ENCODE measurements around the gene HDAC4. TPM values are rescaled to one million over a fixed set of nuclear protein-coding genes. Genes with fewer than 3 reads are reported as not detected.
"Not testable (repeated sequence)": the region's sequence is repeated elsewhere in the genome, so short reads cannot be mapped to it uniquely, and the experiment has no call there.

The HDAC4 gene
- total RNA-seq, 4 donors from 2014 or later: 51.4 to 107 (median 70.8) TPM

DNA sequence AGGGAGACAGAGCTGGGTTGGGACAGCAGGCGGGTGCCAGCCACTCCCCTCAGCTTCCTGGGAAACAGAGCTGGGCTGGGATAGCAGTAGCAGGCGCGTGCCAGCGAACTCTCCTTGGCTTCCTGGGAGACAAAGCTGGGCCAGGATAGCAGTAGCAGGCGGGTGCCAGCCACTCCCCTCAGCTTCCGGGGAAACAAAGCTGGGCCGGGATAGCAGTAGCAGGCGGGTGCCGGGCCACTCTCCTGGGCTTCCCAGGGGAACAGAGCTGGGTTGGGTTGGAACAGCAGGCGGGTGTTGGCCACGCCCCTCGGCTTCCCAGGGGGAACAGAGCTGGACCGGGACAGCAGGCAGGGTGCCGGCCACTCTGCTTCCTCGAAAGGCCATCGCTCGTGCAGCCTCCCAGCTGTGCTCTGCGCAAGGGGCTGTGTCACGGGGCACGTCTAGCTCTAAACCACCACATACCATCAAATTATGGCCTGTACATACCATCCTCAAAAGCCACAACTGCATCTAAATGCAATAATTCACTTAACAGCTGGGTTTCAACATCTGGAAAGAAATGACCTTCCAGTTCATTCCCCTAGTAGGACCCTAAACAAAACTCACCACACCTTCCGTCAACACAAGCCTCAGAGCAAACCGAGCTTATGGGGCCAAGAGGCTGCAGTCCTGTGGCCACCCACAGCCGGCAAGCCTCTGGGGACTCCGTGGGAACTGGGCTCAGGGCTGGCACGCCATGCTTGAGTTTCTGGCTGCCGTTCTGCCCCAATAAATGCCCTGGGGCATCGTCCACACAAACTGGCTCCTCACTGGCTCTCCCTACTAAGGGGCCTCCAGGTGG is 324.7 kb downstream of the HDAC4 start:
- no peaks in the 10 kb centered on the region for H3K27me3 ChIP-seq
- peaks cover 92% of the 10 kb centered on the region for H3K36me3 ChIP-seq
- no peak overlapping the region for H3K4me3 ChIP-seq
- TF ChIP-seq, protein P1, sequence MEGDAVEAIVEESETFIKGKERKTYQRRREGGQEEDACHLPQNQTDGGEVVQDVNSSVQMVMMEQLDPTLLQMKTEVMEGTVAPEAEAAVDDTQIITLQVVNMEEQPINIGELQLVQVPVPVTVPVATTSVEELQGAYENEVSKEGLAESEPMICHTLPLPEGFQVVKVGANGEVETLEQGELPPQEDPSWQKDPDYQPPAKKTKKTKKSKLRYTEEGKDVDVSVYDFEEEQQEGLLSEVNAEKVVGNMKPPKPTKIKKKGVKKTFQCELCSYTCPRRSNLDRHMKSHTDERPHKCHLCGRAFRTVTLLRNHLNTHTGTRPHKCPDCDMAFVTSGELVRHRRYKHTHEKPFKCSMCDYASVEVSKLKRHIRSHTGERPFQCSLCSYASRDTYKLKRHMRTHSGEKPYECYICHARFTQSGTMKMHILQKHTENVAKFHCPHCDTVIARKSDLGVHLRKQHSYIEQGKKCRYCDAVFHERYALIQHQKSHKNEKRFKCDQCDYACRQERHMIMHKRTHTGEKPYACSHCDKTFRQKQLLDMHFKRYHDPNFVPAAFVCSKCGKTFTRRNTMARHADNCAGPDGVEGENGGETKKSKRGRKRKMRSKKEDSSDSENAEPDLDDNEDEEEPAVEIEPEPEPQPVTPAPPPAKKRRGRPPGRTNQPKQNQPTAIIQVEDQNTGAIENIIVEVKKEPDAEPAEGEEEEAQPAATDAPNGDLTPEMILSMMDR (IDR thresholded peaks at IDR 0.05): no peak
- TF ChIP-seq EP300 (IDR thresholded peaks at IDR 0.05) (no peak), POLR2A (IDR thresholded peaks at IDR 0.05) (no peak), POLR2AphosphoS5 (IDR thresholded peaks at IDR 0.05) (no peak)
- 74% methylated on average over 21 of the region's 27 CpGs for WGBS
- H3K9me3 ChIP-seq: no peaks in the 10 kb centered on the region
- no peaks in the 10 kb centered on the region for H3K4me1 ChIP-seq
- DNase-seq (ENCODE audit: low spot score in 2 of 2): no peak
- H3K27ac ChIP-seq: no peak overlapping the region

DNA sequence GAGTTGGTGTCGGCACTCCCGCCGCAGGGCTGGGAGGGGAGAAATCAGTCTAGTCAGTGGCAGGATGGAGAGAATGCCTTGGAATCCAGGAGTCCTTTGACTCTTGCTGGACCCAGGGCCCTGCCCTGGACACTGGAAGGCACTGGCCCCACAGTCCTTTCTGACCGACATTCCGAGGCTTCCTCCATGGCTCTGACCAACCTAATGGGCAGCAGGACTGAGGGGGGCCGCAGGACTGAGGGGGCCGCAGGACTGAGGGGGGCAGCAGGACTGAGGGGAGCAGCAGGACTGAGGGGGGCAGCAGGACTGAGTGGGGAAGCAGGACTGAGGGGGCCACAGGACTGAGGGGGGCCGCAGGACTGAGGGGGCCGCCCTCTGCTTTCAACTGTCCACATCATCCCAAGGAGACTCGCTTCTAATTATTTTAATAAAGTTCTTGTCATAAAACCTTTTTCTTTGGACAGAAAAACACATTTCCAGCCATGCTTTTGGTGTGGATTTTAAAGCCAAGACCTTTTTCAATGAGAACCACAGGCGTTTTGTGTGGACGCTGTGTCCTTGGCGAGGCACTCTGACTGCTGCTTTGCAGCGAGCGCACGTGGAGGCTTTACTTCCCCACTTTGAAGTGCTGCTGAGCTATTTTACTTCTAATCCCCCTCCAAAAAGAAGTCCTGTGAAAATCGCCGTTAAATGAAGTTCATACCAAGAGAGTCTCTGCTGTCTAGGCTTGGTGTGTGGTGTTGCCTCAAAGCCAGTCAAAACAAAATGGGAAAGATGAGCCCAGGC is 326.9 kb downstream of the HDAC4 start:
- H3K27ac ChIP-seq: no peak overlapping the region
- no peaks in the 10 kb centered on the region for H3K9me3 ChIP-seq
- H3K4me3 ChIP-seq: no peak overlapping the region
- H3K4me1 ChIP-seq: no peaks in the 10 kb centered on the region
- H3K27me3 ChIP-seq: no peaks in the 10 kb centered on the region
- no peak for DNase-seq (ENCODE audit: low spot score in 2 of 2)
- peaks cover 70% of the 10 kb centered on the region for H3K36me3 ChIP-seq
- TF ChIP-seq POLR2AphosphoS5 (IDR thresholded peaks at IDR 0.05): no peak
- no peak for TF ChIP-seq POLR2A (IDR thresholded peaks at IDR 0.05)
- TF ChIP-seq EP300 (IDR thresholded peaks at IDR 0.05): no peak
- TF ChIP-seq, protein P1 (IDR thresholded peaks at IDR 0.05): no peak
- WGBS: 96% methylated on average over 14 of the region's 18 CpGs

DNA sequence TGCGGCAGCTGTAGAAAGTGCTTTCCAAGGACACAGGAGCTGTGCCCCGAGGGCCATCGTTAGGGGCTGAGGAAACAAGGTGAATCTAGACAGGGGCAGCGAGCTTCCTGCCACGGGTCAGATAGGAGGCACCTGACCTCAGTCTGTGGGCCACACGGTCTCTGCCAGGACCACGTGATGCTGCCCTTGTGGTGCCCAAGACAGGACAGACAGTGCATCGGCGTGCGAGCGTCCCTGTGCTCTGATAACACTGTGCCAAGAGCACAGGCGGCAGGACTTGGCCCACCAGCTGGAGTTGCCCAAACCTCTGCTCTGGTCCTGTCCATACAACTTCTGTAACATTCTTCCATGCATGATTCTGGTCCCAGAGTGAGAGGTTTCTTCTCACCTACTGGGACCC is 327.6 kb downstream of the HDAC4 start:
- no peak for DNase-seq (ENCODE audit: low spot score in 2 of 2)
- H3K27ac ChIP-seq: no peak overlapping the region
- no peaks in the 10 kb centered on the region for H3K27me3 ChIP-seq
- H3K4me3 ChIP-seq: no peak overlapping the region
- TF ChIP-seq EP300 (IDR thresholded peaks at IDR 0.05) (no peak), POLR2A (IDR thresholded peaks at IDR 0.05) (no peak)
- TF ChIP-seq, protein P1 (IDR thresholded peaks at IDR 0.05): no peak
- 90% methylated on average over 9 of the region's 12 CpGs for WGBS
- H3K4me1 ChIP-seq: no peaks in the 10 kb centered on the region
- no peaks in the 10 kb centered on the region for H3K9me3 ChIP-seq
- H3K36me3 ChIP-seq: peaks cover 63% of the 10 kb centered on the region

DNA sequence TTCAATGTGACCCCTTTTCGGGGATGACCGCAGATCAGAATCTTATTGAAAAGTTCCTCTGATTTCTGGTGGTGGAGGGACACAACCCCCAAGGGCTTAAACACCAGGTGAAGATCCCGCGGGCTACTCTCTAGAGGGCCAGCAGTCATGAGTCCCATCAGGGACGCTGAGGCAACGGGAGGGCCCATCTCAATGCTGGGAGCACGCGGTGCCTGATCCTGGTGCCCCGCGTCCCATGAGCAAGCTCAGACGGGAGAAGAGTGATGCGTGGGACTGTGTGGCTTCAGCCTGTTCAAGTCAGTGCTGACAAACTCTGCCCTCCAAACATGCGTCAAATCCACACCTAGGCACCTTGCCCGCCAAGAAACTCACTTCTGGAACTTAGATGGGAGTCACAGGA is 328.0 kb downstream of the HDAC4 start:
- H3K36me3 ChIP-seq: peaks cover 64% of the 10 kb centered on the region
- no peak overlapping the region for H3K4me3 ChIP-seq
- DNase-seq (ENCODE audit: low spot score in 2 of 2): no peak
- WGBS: 97% methylated on average over 14 of the region's 14 CpGs
- TF ChIP-seq POLR2AphosphoS5 (IDR thresholded peaks at IDR 0.05): no peak
- TF ChIP-seq EP300 (IDR thresholded peaks at IDR 0.05): no peak
- TF ChIP-seq, protein P1 (IDR thresholded peaks at IDR 0.05): no peak
- TF ChIP-seq POLR2A (IDR thresholded peaks at IDR 0.05): no peak
- no peaks in the 10 kb centered on the region for H3K4me1 ChIP-seq
- no peaks in the 10 kb centered on the region for H3K27me3 ChIP-seq
- H3K27ac ChIP-seq: no peak overlapping the region
- no peaks in the 10 kb centered on the region for H3K9me3 ChIP-seq

DNA sequence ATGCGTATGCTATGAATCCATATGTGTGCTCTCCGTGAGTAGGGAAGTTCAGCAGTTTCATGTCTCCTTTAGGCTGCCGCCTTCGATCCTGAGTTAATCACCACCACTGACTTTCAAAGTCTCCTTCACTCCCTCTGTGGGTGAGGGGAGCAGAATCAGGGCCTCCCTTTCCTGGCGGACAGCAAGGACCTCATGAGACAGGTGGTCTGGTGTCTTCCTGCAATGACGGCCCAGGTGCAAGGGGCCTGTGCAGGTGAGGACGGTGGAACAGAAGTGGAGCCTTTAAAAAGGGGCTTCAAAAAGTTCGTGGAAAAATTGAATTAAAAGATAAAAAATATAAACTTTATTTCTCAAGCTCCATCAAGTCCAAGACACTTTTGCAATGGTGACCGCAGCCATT is 330.4 kb downstream of the HDAC4 start:
- Histone ChIP-seq H3K4me1 (no peaks in the 10 kb centered on the region), H3K27ac (no peak overlapping the region), H3K9me3 (no peaks in the 10 kb centered on the region), H3K27me3 (no peaks in the 10 kb centered on the region), H3K4me3 (no peak overlapping the region), H3K36me3 (peaks cover 68% of the 10 kb centered on the region)
- TF ChIP-seq POLR2AphosphoS5 (IDR thresholded peaks at IDR 0.05) (no peak), EP300 (IDR thresholded peaks at IDR 0.05) (no peak), POLR2A (IDR thresholded peaks at IDR 0.05) (no peak)
- TF ChIP-seq, protein P1 (IDR thresholded peaks at IDR 0.05): no peak
- WGBS: 95% methylated on average over 9 of the region's 9 CpGs
- no peak for DNase-seq (ENCODE audit: low spot score in 2 of 2)

DNA sequence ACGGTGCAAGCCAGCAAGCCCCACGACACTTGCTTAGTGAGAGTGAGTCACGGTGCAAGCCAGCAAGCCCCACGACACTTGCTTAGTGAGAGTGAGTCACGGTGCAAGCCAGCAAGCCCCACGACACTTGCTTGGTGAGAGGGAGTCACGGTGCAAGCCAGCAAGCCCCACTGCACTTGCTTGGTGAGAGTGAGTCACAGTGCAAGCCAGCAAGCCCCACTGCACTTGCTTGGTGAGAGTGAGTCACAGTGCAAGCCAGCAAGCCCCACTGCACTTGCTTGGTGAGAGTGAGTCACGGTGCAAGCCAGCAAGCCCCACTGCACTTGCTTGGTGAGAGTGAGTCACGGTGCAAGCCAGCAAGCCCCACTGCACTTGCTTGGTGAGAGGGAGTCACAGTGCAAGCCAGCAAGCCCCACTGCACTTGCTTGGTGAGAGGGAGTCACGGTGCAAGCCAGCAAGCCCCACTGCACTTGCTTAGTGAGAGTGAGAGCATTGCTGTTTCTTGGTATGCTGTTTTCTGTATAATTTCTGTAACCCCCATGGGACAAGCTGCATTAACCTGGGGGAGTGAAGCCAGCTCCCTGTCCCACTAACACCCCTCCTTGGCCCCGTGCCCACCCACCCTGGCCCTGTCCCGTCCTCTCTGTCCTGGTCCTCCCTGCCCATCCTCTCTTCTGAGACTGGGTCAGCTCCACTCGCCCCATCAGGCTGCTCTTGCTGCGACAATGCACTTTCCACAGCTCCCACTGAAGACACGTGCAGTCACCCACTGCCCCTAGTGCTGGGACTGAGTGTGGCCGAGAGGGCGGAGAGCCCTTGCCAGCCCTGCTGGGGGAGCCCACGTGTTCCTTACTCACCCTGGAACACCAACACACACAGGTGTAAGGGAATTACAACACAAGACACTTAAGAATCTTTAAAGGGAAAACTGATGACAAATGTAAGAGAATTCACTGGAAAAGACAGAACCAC is 331.2 kb downstream of the HDAC4 start:
- not testable (repeated sequence) for H3K9me3 ChIP-seq; H3K4me1 ChIP-seq; H3K27me3 ChIP-seq; DNase-seq (ENCODE audit: low spot score in 2 of 2); H3K27ac ChIP-seq; H3K4me3 ChIP-seq
- peaks cover 71% of the 10 kb centered on the region for H3K36me3 ChIP-seq
- WGBS: 85% methylated on average over 13 of the region's 18 CpGs
